Pons (tissue), 1 donor: ENCODE results near the gene NXT1.

ENCODE experiments used
- DNase-seq: peaks from one replicate; pipeline ENCODE4 v3.0.0-alpha.2; 2016; ENCODE audit warnings: low spot score

Gene NXT1

GRCh38 chr20:23361119-23361475 lies 10.5 kb downstream of the NXT1 start:
- DNase-seq, result peak; percentile 56

- peak; percentile 98 for DNase-seq
Measured at GRCh38 chr20:23361476-23362391, 11.1 kb downstream of the NXT1 start, which contains the start of gene GZF1. Gene GZF1 (plus strand): TSS chr20:23362182. CDS start chr20:23364384, 2,202 bp downstream.

GRCh38 chr20:23362392-23363256 lies 12.0 kb downstream of the NXT1 start:
- DNase-seq, result peak; percentile 38

- DNase-seq, result no peak
Measured at GRCh38 chr20:23363257-23363649, 12.7 kb downstream of the NXT1 start.

- DNase-seq, result no peak
Measured at GRCh38 chr20:23365390-23366165, 15.0 kb downstream of the NXT1 start.

GRCh38 chr20:23366384-23366783 lies 15.8 kb downstream of the NXT1 start:
- no peak for DNase-seq

GRCh38 chr20:23367770-23368169 lies 17.2 kb downstream of the NXT1 start:
- DNase-seq, result no peak

- no peak for DNase-seq
Measured at GRCh38 chr20:23368316-23369071, 17.9 kb downstream of the NXT1 start.

- DNase-seq, result no peak
Measured at GRCh38 chr20:23369072-23369823, 18.7 kb downstream of the NXT1 start.

GRCh38 chr20:23370274-23370673 lies 19.7 kb downstream of the NXT1 start:
- DNase-seq, result no peak

- DNase-seq, result no peak
Measured at GRCh38 chr20:23370873-23371272, 20.3 kb downstream of the NXT1 start.

- no peak for DNase-seq
Measured at GRCh38 chr20:23371496-23371895, 20.9 kb downstream of the NXT1 start.

- DNase-seq, result no peak
Measured at GRCh38 chr20:23374441-23374840, 23.9 kb downstream of the NXT1 start.

GRCh38 chr20:23375827-23376226 lies 25.2 kb downstream of the NXT1 start:
- DNase-seq, result no peak

- no peak for DNase-seq
Measured at GRCh38 chr20:23379772-23380171, 29.2 kb downstream of the NXT1 start.

GRCh38 chr20:23381876-23382275 lies 31.3 kb downstream of the NXT1 start:
- DNase-seq, result no peak

GRCh38 chr20:23386304-23387117 lies 35.9 kb downstream of the NXT1 start:
- DNase-seq, result no peak

GRCh38 chr20:23387118-23387443 lies 36.5 kb downstream of the NXT1 start:
- DNase-seq, result no peak

- no peak for DNase-seq
Measured at GRCh38 chr20:23390091-23390774, 39.6 kb downstream of the NXT1 start.
